EL (cell line): ENCODE data around the gene UNC5C.

Experiments
- DNase-seq: peaks from one replicate; pipeline ENCODE4 v3.0.0-alpha.2; 2016

Gene UNC5C

GRCh38 chr4:95516528-95517017, 32.2 kb downstream of the UNC5C start:
- DNase-seq, result no peak

DNA sequence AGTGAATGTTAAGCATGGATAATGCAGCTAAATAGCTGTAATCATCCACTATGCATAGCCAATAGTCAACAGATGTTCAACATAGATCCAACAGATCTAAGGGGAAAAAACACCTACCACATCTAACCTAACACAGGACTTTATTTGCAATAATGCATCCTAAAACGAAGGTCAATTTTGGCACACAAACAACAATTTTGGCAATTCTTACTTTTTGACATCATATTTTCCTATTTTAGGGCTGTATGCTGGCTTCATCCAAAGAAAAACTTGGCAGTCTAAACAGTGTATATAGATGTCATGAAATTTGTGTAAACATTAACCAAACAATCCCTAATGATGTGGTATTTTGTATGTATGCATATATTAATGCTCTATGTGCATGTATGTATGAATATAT, 33.2 kb downstream of the UNC5C start:
- no peak for DNase-seq

DNA sequence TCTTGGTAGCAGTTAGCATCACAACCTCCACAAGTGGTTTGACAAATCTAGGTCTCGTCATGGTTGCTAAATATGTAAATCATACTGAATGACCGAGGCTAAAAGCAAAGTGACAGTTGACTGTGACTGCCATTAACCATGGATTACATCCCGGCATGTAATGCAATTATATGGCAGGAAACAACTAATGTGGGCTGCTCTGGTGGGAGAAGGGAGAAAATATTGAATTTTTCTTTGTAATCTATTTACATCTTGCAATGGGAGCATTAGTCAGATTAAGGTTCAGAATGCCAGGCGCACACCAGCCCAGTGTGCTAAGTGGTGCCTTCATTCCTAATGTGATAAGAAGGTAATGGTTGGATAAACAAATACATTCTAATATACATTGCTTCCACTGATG, 35.8 kb downstream of the UNC5C start:
- no peak for DNase-seq

DNA sequence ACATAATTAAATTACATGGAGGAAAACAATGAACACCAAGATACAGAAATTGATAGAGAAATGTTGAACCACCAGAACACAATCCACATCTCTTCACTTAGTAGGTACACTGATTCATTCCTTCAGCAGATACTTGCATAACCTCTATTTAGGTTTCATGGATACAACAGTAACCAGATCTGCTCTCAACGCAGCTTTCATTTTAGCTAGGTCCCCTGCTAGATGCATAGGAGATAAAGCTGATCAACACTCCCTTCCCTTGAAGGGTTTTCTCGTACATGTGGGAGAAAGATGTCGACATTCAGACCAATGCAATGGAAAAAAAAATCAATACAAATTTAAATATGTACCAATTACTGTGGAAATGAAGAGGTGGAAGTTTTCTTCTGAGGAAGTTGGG, 37.3 kb downstream of the UNC5C start:
- no peak for DNase-seq

DNA sequence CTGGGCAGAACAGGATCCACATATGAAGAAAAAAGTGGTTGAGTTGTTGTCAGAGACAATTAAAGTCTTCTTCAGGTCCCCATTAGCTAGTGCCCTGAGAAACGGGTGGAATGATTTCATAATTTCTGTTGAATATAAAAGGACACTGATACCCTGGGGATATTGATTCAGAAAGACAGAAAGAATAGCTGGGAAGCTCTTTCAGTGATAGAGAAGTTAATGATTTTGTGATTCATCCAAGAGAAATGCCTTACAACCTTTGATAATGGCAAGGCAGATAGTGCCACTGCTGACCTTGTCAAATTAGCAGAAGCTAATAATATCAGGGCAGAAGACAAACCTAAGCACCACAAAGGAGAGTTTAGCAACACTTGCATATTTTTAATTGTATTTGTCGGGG, 37.9 kb downstream of the UNC5C start:
- no peak for DNase-seq

- no peak for DNase-seq
Measured at GRCh38 chr4:95510145-95510544, 38.6 kb downstream of the UNC5C start.

GRCh38 chr4:95508421-95508820, 40.4 kb downstream of the UNC5C start:
- no peak for DNase-seq

DNA sequence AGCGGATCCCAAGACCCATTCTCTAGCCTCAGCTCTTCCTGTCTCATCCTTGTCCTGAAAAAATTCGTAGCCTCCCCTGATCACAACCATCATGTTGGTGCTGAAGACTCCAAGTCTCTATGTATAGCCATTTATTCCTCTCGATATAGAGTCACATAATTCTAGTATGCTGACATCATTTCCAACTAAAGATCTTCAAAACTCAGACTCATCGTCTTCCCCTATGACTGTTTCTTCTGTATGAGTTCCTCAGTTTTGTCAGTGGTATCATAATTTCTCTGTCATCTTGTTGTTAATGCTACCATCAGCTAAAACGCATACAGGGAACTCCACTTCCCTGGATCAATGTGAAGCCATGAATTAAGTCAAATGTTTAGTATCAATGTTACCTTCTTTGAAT, 41.2 kb downstream of the UNC5C start:
- DNase-seq, result no peak

DNA sequence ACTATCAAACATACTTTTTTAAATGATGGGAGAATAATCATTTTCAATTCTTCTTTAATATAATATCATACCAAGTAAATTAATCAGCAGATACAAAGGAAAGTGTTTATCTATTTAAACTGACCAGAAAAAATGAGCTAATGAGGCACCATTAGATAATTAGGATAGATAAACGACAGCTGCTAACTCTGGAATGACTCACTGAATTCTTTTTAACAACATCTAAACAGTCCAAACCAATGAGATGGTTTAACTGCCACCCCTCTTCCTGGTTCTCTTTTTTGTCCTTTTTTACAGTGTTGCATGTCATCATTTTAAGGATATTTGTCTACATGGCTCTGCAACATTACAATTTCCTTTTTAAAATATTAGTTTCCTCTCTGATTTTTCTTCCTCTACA, 41.6 kb downstream of the UNC5C start:
- DNase-seq, result no peak

DNA sequence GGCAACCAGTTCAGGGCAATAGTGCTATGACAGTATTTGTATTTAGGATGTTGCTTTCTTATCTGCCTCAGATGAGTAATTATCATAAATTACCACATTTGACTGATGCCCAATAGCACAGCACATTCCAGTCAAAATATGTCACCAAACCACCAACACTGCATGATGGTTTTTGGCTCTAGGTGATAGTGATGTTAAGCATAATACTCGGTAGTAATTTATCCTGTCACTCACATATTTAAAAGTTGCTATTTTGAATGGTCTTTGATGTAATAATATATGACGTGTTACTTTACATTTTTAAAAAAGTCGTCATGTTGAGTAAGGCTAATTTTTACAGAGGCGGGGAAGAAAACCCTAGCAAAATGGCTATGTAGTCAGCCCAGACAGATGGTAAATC, 42.5 kb downstream of the UNC5C start:
- no peak for DNase-seq

GRCh38 chr4:95505799-95506198, 43.0 kb downstream of the UNC5C start:
- no peak for DNase-seq

GRCh38 chr4:95505151-95505550, 43.6 kb downstream of the UNC5C start:
- DNase-seq, result no peak

GRCh38 chr4:95504501-95504900, 44.3 kb downstream of the UNC5C start:
- no peak for DNase-seq

DNA sequence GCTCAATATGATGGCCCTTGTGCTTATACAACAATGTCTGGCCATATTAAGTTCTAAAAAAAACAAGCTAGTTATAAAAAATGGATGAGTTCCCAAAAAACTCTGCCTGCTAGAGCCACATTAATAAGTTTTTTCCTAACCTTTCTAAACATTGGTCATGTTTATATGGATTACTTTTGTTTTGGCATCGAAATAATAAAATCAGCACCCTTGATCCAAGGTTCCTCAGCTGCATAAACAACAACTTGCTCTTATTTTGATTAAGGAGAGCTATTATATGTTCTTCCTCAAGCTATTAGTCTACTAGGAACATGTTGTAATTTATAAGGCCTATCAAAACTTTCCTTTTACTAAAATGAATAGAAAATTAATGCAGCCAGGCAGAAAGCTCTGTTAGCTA, 48.4 kb downstream of the UNC5C start:
- DNase-seq, result no peak

DNA sequence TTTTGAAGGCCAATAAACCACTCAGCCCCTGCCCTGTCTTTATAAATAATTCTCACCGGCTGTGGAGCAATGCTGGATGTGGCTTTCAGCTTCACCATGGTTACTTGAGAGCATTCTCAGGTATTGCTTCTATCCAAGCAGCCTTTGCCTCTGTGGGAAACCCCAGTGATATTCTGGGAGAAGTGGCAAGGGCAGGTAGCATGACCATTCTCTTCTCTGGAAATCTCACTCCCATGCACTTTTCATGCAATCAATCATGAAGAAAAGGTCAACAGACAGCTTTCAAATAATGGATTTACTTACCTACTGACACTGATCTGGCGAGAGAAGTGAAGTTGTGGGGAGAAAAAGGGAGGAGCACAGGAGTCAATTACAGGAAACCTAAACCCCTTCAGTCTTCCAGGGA, 49.5 kb downstream of the UNC5C start:
- no peak for DNase-seq

DNA sequence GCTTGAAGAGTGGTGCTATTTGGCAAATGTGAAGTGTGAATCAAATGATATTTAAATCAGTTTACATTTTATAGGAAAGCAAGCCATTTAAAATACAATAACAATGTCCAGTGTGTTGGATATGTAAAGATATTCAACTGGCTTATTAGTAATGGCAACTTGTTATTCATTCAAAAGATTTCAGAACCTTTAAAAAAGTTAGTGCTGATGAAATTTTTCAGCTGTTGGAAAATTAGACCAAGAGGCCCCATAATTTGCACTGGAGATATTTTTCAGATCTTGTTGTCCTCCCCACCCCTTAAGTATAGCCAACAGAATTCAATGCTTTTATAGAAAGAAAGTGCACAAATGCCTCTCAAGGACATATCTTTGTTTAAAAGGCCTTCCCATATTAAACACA, 54.6 kb downstream of the UNC5C start:
- DNase-seq, result no peak

- DNase-seq, result no peak
Measured at GRCh38 chr4:95478679-95479078, 70.1 kb downstream of the UNC5C start.

- no peak for DNase-seq
Measured at GRCh38 chr4:95476121-95476520, 72.7 kb downstream of the UNC5C start.

DNA sequence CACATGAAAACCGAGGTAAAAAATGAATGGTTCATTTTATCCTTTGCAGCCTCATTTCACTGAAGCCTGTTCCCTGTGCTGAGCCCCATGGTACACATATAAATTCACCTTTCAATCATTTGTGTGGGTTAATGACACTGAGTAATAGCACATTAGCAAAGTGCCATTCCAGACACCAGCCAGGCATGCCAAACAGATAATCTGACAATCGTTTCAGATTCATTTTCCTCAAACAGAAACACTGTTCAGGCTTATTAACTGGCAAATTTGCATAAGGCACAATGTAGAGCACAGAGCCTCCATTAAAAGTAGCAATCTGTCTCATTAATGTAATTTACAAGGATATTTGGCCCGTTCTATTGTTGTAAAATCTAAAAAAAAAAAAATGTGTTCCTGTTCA, 76.2 kb downstream of the UNC5C start:
- no peak for DNase-seq

GRCh38 chr4:95470622-95471021, 78.2 kb downstream of the UNC5C start:
- no peak for DNase-seq

GRCh38 chr4:95469617-95470016, 79.2 kb downstream of the UNC5C start:
- no peak for DNase-seq

DNA sequence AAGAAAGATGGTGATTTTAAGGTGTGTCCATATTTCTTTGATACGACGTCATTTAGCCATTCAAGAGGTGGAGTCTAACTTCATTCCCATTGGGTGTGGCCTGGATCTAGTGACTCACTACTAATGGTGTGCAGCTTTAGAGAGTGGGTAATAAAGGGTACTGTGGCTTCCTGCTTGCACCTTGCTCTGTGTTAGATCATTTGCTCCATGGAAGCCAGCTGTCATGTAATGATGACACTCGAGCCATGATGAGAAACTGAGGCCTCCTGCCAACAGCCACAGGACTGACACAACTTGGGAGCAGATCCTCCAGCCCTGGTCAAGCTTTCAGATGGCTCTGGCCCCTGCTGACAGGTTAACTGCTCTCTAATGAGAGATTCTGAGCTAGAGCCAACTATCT, 82.0 kb downstream of the UNC5C start:
- DNase-seq, result no peak

- no peak for DNase-seq
Measured at GRCh38 chr4:95465010-95465409, 83.8 kb downstream of the UNC5C start.

DNA sequence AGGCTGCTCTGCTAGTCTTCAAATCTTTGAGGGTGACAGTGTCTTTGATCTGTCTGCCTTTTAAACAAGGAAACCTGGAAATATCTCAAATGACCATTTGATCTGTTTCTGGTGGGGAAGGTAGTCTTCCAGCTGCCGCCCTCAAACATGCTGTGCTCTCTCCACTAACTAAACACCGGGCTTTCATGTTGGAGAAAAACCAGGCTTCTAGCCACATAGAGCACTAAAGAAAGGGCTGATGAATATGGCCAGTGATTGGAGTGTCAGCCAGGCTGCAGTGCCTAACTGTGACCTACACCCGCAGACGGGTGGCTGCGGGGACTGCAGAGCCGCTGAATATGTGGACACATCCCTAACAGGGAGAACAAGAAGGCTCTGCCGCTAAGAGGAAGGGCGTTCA, 85.9 kb downstream of the UNC5C start:
- DNase-seq, result no peak

- DNase-seq, result no peak
Measured at GRCh38 chr4:95457353-95457752, 91.4 kb downstream of the UNC5C start.

DNA sequence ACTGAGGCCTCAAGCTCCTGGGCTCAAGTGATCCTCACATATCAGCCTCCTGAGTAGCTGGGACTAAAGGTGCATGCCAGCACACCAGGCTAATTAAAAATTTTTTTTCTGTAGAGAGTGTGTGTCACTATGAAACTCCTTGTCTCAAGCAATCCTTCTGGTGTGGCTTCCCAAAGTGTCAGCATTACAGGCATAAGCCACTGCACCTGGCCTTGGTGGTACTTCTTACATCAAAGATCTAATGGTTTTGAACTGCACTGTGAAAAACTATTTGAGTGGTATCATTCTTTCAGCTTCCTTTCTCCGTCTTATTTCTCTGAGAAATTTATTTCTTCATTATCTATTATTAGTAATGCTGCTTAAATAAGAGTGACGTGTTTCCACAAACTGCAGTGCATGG, 98.5 kb downstream of the UNC5C start:
- DNase-seq, result no peak
